NCI-H748 (cell line): Measurements from ENCODE around the gene SHISA5.
A peak's percentile ranks its signal among the peaks of the same experiment; 100 is the strongest.
"Not testable (repeated sequence)": the region's sequence is repeated elsewhere in the genome, so short reads cannot be mapped to it uniquely, and the experiment has no call there.

Experiments used
- DNase-seq: peaks from one replicate; lab custom pipeline; 2025; ENCODE audit not compliant: unreplicated experiment; lab: John Stamatoyannopoulos, UW

SHISA5 gene

GRCh38 chr3:48478626-48479555 is 25.1 kb downstream of the SHISA5 start:
- DNase-seq, result no peak

- DNase-seq, result no peak
These were observed 25.9 kb downstream of the SHISA5 start for GRCh38 chr3:48477959-48478520.

DNA sequence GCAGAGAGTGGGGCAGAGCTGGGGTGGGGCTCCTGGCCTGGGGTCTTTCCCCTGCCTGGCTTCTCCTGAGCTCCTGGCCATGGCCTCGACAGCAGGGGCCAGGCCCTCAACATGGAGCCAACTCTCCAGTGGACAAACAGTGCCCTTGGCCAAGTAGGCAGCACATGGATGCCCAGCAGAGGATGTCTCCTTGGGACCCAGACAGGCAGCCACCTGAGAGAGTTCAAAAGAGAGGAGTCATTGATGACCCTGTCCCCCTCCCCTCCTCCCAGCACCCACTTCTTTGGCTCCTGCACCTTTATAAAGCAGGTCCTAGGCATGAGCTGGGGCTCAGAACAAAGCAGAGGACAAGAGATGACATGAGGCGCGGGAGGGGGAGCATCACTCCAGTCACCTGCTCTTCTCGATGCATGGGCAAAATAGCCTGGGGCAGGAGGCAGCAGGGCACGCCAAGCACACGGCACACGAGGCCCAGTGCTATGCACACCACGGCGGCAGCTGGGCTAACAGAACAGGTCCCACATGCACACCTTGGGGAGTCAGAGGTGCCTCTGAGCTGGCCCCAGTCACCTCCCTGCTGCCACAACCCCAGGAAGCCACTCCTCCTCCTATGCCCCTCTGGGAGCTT is 27.4 kb downstream of the SHISA5 start:
- DNase-seq, result no peak

DNA sequence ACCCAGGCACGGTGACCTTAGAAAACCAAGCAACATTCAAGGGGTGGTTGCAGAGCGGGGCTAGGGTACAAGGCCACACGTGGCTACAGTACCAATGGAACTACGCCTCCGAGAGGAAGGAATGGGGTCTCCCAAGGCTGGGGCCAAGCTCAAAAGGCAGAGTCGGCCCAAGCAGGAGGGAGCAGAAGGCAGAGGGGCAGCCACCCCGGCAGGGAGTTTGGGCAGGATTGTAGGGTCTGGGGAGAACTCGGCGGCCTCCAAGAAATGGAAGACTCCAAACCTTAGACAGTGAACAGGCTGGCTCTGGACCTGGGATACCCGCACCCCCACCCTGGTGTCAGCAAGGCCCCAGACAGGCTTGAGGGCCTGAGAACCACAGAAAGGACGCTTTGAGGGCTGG is 28.8 kb downstream of the SHISA5 start:
- DNase-seq, result no peak

DNA sequence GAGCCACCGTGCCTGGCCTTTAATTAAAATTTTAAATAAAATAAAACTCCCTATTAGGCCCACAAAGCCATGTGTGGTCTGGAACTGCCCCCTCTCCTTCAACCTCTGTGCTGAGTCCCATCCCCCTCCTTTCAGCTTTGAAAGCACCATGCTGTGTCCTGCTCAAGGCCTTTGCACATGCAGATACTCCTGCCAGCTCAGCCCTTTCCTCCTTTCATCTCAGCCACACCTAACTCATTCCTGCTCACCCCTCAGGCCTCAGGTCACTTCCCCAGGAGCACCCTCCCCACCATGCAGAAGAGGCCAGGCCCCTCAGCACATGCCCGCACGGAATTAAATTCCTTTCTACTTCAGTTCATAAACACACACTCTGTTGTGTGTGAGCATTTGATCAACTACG is 29.4 kb downstream of the SHISA5 start:
- DNase-seq, result no peak

DNA sequence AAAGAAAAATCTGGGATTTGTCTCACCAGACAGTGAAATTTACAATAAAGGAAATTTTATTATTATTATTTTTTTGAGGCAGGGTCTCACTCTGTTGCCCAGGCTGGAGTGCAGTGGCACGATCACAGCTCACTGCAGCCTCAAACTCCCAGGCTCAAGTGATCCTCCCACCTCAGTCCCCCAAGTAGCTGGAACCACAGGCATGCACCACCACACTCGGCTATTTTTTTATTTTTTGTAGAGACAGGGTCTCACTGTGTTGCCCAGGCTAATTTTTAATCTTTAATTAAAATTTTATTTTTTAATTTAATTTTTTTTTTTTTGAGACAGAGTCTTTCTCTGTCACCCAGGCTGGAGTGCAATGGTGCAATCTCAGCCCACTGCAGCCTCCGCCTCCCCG is 29.9 kb downstream of the SHISA5 start:
- DNase-seq, result not testable (repeated sequence)

GRCh38 chr3:48473617-48473952 is 30.4 kb downstream of the SHISA5 start:
- no peak for DNase-seq

- peak; percentile 75 for DNase-seq
These were observed 30.9 kb downstream of the SHISA5 start for GRCh38 chr3:48472923-48473616.

GRCh38 chr3:48472673-48472922 is 31.4 kb downstream of the SHISA5 start:
- no peak for DNase-seq

GRCh38 chr3:48470286-48470685 is 33.7 kb downstream of the SHISA5 start:
- DNase-seq, result no peak

GRCh38 chr3:48469046-48469915 is 34.7 kb downstream of the SHISA5 start:
- DNase-seq, result no peak

- no peak for DNase-seq
These were observed 35.6 kb downstream of the SHISA5 start for GRCh38 chr3:48468329-48468731.

GRCh38 chr3:48467473-48468267 is 36.3 kb downstream of the SHISA5 start:
- no peak for DNase-seq

- no peak for DNase-seq
These were observed 36.9 kb downstream of the SHISA5 start for GRCh38 chr3:48467110-48467454.

DNA sequence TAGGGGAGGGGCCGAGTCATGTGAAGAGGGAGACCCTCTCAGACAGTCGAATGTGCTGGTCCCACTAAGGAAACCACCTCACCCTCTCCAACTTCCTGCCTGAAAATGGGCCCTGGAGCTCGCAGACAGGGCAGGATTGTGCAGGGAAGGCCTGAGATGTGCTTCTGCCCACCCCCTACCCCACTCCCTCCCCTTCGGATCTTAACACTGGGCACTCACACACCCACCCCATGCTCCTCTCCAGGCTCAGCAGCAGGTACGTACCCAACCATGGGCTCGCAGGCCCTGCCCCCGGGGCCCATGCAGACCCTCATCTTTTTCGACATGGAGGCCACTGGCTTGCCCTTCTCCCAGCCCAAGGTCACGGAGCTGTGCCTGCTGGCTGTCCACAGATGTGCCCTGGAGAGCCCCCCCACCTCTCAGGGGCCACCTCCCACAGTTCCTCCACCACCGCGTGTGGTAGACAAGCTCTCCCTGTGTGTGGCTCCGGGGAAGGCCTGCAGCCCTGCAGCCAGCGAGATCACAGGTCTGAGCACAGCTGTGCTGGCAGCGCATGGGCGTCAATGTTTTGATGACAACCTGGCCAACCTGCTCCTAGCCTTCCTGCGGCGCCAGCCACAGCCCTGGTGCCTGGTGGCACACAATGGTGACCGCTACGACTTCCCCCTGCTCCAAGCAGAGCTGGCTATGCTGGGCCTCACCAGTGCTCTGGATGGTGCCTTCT is 37.4 kb downstream of the SHISA5 start:
- no peak for DNase-seq

GRCh38 chr3:48465531-48466378 is 38.2 kb downstream of the SHISA5 start:
- DNase-seq, result peak; percentile 68

GRCh38 chr3:48465237-48465530 is 38.8 kb downstream of the SHISA5 start:
- DNase-seq, result no peak

- no peak for DNase-seq
These were observed 39.2 kb downstream of the SHISA5 start for GRCh38 chr3:48464713-48465221.

GRCh38 chr3:48463703-48464102 is 40.3 kb downstream of the SHISA5 start:
- no peak for DNase-seq
